Naive thymus-derived CD4-positive, alpha-beta T cell (primary cell): ENCODE results near the gene TIPIN. TPM values are rescaled to one million over a fixed set of nuclear protein-coding genes. Genes with fewer than 3 reads are reported as not detected.

Source experiments
- ATAC-seq: fragments of 150-1000 bp; cut with Tn5 transposase; 2 replicates; pipeline ENCODE4 v1.10.0; 2021; ENCODE audit warnings: mild to moderate bottlenecking, moderate library complexity
- CTCF ChIA-PET: fragments of 350-600 bp; sonication (Branson Sonifier 250); formaldehyde crosslinking; loops from one replicate; lab custom pipeline; 2021; ENCODE audit warnings: antibody characterized with exemption; lab: Charles Lee
- POLR2A ChIA-PET: fragments of 350-600 bp; sonication (Branson Sonifier 250); formaldehyde crosslinking; loops from one replicate; lab custom pipeline; 2021; ENCODE audit warnings: antibody characterized with exemption, inconsistent platforms; lab: Charles Lee
- DNase-seq, 9 donors: peaks; one replicate each; pipeline versions ENCODE4 v3.0.0 to v3.0.0-alpha.2; 2020 to 2022; ENCODE audit warnings: mixed read lengths in 1 of 9
- H3K27ac ChIP-seq: one replicate; pipeline ENCODE4 v1.7.0; 2013; ENCODE audit warnings: mild to moderate bottlenecking, low read depth, low read length, moderate library complexity
- H3K27me3 ChIP-seq, 2 donors: one replicate each; pipeline ENCODE4 v1.7.0; 2013; ENCODE audit warnings: low read length in 2 of 2, mild to moderate bottlenecking in 2 of 2, moderate library complexity in 2 of 2; ENCODE audit not compliant: control insufficient read depth in 2 of 2, insufficient read depth in 2 of 2
- H3K36me3 ChIP-seq, 3 experiments: 1 replicate in 2 of 3; 2 replicates in 1 of 3; pipeline ENCODE4 v1.7.0; 2013; ENCODE audit warnings: low read length in 3 of 3, mild to moderate bottlenecking in 3 of 3, moderate library complexity in 1 of 3; ENCODE audit not compliant: insufficient read depth in 3 of 3, control insufficient read depth in 2 of 3
- H3K4me1 ChIP-seq, 2 donors: one replicate each; pipeline ENCODE4 v1.7.0; 2013; ENCODE audit warnings: low read length in 2 of 2, mild to moderate bottlenecking in 2 of 2, moderate library complexity in 1 of 2; ENCODE audit not compliant: control insufficient read depth in 2 of 2, insufficient read depth in 2 of 2
- H3K4me3 ChIP-seq: 2 replicates; pipeline ENCODE4 v1.7.0; 2013; ENCODE audit warnings: mild to moderate bottlenecking, low read length
- H3K9me3 ChIP-seq, 3 experiments: 1 replicate in 2 of 3; 2 replicates in 1 of 3; pipeline ENCODE4 v1.7.0; 2013; ENCODE audit warnings: low read length in 3 of 3; ENCODE audit not compliant: control insufficient read depth in 2 of 3
- H3K27ac Mint-ChIP-seq, 9 donors: one replicate each; pipeline ENCODE4 v1.8.0; 2020 to 2022; ENCODE audit warnings: mixed read lengths in 9 of 9, mild to moderate bottlenecking in 8 of 9, moderate library complexity in 5 of 9, inconsistent platforms in 2 of 9
- H3K27me3 Mint-ChIP-seq, 5 donors: one replicate each; pipeline ENCODE4 v1.8.0; 2021 to 2022; ENCODE audit warnings: mixed read lengths in 5 of 5, mild to moderate bottlenecking in 1 of 5
- H3K36me3 Mint-ChIP-seq, 5 donors: one replicate each; pipeline ENCODE4 v1.8.0; 2020 to 2022; ENCODE audit warnings: mixed read lengths in 5 of 5, mild to moderate bottlenecking in 3 of 5, inconsistent platforms in 1 of 5
- H3K4me1 Mint-ChIP-seq, 7 donors: one replicate each; pipeline ENCODE4 v1.8.0; 2020 to 2022; ENCODE audit warnings: mixed read lengths in 7 of 7, mild to moderate bottlenecking in 3 of 7, inconsistent platforms in 1 of 7
- H3K4me3 Mint-ChIP-seq, 10 donors: one replicate each; pipeline ENCODE4 v1.8.0; 2020 to 2022; ENCODE audit warnings: mild to moderate bottlenecking in 10 of 10, mixed read lengths in 10 of 10, moderate library complexity in 6 of 10, inconsistent platforms in 2 of 10
- H3K9me3 Mint-ChIP-seq, 11 donors: one replicate each; pipeline ENCODE4 v1.8.0; 2020 to 2022; ENCODE audit warnings: mixed read lengths in 11 of 11, mild to moderate bottlenecking in 4 of 11, inconsistent platforms in 1 of 11, moderate library complexity in 1 of 11
- intact Hi-C, 2 donors: fragments of 100-400 bp; cut with micrococcal nuclease; formaldehyde crosslinking; loops; one replicate each; pipeline ENCODE4 v1.15.1; 2023
- polyA plus RNA-seq, 2 donors: library from polyadenylated mRNA; unstranded; fragments of 300-500 nt; fragmentation: Illumina TruSeq; gene quantifications; one replicate each; pipeline ENCODE4 v1.2.3, GENCODE V29; 2021
- total RNA-seq, 6 experiments: library from RNA in 5 of 6; stranded (reverse) in 5 of 6; gene quantifications; 1 replicate in 5 of 6; 2 replicates in 1 of 6; pipeline ENCODE4 v1.2.3 and lab custom pipeline; 2021 to 2026

Gene TIPIN, protein sequence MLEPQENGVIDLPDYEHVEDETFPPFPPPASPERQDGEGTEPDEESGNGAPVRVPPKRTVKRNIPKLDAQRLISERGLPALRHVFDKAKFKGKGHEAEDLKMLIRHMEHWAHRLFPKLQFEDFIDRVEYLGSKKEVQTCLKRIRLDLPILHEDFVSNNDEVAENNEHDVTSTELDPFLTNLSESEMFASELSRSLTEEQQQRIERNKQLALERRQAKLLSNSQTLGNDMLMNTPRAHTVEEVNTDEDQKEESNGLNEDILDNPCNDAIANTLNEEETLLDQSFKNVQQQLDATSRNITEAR
- total RNA-seq, result 10 to 100 TPM in 2 of 5 experiments, 1 to 10 TPM in 3; 3.8 to 28.2 (median 9.9) TPM
- 10 to 100 TPM in 1 of 2 donors, 1 to 10 TPM in 1; 6.1 to 11.1 TPM for polyA plus RNA-seq
- 7.0 reads per million, percentile 29 among the genes with 10 or more reads in this experiment for total RNA-seq (lab: John Stamatoyannopoulos, UW)

- Mint-ChIP-seq H3K27me3 (no peaks in the 10 kb centered on the region), H3K4me3 (peak within 1 kb of the TSS; percentile 92 to 100 (median 96)), H3K27ac (peak within 1 kb of the TSS; percentile 90 to 98 (median 97)), H3K9me3 (no peaks in the 10 kb centered on the region), H3K36me3 (peaks cover 0 to 10% (median 7%) of the 10 kb centered on the region in 5 donors), H3K4me1 (peaks cover 18 to 35% (median 26%) of the 10 kb centered on the region in 7 donors)
- no peaks in the 10 kb centered on the region for H3K27me3 ChIP-seq
- peaks cover 0 to 3% (median 0%) of the 10 kb centered on the region in 3 experiments for H3K36me3 ChIP-seq
- peak within 1 kb of the TSS; percentile 92 for H3K4me3 ChIP-seq
- ChIA-PET CTCF (interaction anchor here (4.2 kb wide), 1 partner anchor 141 kb away, joined by 22 read pairs; the partner anchor contains the start of gene SNAPC5), POLR2A (interaction anchor here (0.7 to 1.5 kb wide), 6 partner anchors 29 to 1070 kb away, joined by 3 to 5 read pairs (median 3); partner anchors contain the start of gene PARP16)
- H3K27ac ChIP-seq, result peak within 1 kb of the TSS; percentile 82
- peak; percentile 99 for ATAC-seq
- DNase-seq, result peak; percentile 90 to 96 (median 95)
- intact Hi-C loops, result loop anchor here (1.0 to 2.0 kb wide), 11 partner anchors 12 to 1060 kb away; partner anchors contain the start of genes DIS3L (in 2 of the 2), MAP2K1 (in 2 of the 2), SNAPC5 (in 2 of the 2) and DPP8 (in 1 of the 2)
- no peaks in the 10 kb centered on the region for H3K9me3 ChIP-seq
- peaks cover 4 to 6% of the 10 kb centered on the region in 2 donors for H3K4me1 ChIP-seq
These were observed at the start of gene TIPIN for GRCh38 chr15:66356359-66357236. TIPIN (minus strand) TSS chr15:66356685; CDS start chr15:66352947, 3,738 bp downstream.

- no peaks in the 10 kb centered on the region for H3K27me3 Mint-ChIP-seq
- peaks cover 63 to 98% (median 94%) of the 10 kb centered on the region in 7 donors for H3K4me1 Mint-ChIP-seq
- H3K36me3 Mint-ChIP-seq, result peaks cover 0 to 28% (median 0%) of the 10 kb centered on the region in 5 donors
- Histone ChIP-seq H3K27me3 (no peaks in the 10 kb centered on the region), H3K36me3 (no peaks in the 10 kb centered on the region), H3K4me1 (peaks cover 26 to 81% of the 10 kb centered on the region in 2 donors), H3K4me3 (no peak overlapping the region), H3K27ac (no peak overlapping the region), H3K9me3 (no peaks in the 10 kb centered on the region)
- CTCF ChIA-PET, result interaction anchor here (1.2 kb wide), 1 partner anchor 66 kb away, joined by 3 read pairs; no protein-coding TSS in a partner anchor
- POLR2A ChIA-PET, result interaction anchor here (1.7 to 1.8 kb wide), 2 partner anchors 9 to 19 kb away, joined by 3 to 4 read pairs; partner anchors contain the start of gene MAP2K1
- ATAC-seq (no peak), DNase-seq (no peak)
- H3K4me3 Mint-ChIP-seq, result peak overlapping the region in 5 of 10 donors; percentile 6 to 84 (median 43)
- peaks cover 0 to 2% (median 0%) of the 10 kb centered on the region in 11 donors for H3K9me3 Mint-ChIP-seq
- intact Hi-C loops, result no loop called here
- peak overlapping the region in 1 of 9 donors; percentile 34 for H3K27ac Mint-ChIP-seq
These were observed 49.1 kb upstream of the TIPIN start for GRCh38 chr15:66405615-66406014.

DNA sequence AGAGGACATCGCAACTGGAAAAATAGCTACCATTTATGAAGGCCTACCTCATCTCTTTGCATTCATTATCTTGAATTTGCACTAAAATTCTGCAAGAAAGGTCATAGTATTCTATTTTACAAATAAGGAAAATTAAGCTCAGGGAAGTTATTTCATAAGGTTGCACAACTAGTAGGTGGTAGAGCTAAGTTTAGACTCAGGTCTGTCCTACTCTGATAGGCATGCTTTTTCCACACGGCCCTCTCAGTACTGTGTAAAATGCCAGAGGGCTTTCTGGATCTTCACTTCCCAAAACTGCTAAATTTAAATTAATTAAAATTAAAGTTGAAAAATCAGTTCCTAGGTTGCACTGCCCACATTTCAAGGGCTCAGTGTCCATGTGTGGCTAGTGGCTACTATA lies 48.5 kb upstream of the TIPIN start:
- peak overlapping the region; percentile 10 to 95 (median 64) for H3K27ac Mint-ChIP-seq
- DNase-seq, result no peak
- H3K27me3 Mint-ChIP-seq, result no peaks in the 10 kb centered on the region
- H3K4me3 ChIP-seq, result no peak overlapping the region
- H3K4me1 Mint-ChIP-seq, result peaks cover 65 to 98% (median 94%) of the 10 kb centered on the region in 7 donors
- H3K27me3 ChIP-seq, result no peaks in the 10 kb centered on the region
- ATAC-seq, result no peak
- ChIA-PET CTCF (interaction anchor here (1.0 to 1.2 kb wide), 2 partner anchors 14 to 66 kb away, joined by 3 read pairs; no protein-coding TSS in a partner anchor), POLR2A (interaction anchor here (1.5 to 1.8 kb wide), 3 partner anchors 10 to 18 kb away, joined by 3 to 5 read pairs (median 4); partner anchors contain the start of gene MAP2K1)
- intact Hi-C loops, result no loop called here
- peak overlapping the region; percentile 53 to 89 (median 82) for H3K4me3 Mint-ChIP-seq
- peaks cover 0 to 26% (median 0%) of the 10 kb centered on the region in 5 donors for H3K36me3 Mint-ChIP-seq
- peaks cover 20 to 80% of the 10 kb centered on the region in 2 donors for H3K4me1 ChIP-seq
- peaks cover 0 to 2% (median 0%) of the 10 kb centered on the region in 11 donors for H3K9me3 Mint-ChIP-seq
- no peaks in the 10 kb centered on the region for H3K36me3 ChIP-seq
- no peak overlapping the region for H3K27ac ChIP-seq
- no peaks in the 10 kb centered on the region for H3K9me3 ChIP-seq

- Histone ChIP-seq H3K27me3 (no peaks in the 10 kb centered on the region), H3K9me3 (no peaks in the 10 kb centered on the region), H3K27ac (peak overlapping the region; percentile 5), H3K36me3 (no peaks in the 10 kb centered on the region), H3K4me1 (peaks cover 20 to 75% of the 10 kb centered on the region in 2 donors), H3K4me3 (no peak overlapping the region)
- Mint-ChIP-seq H3K27ac (peak overlapping the region; percentile 10 to 95 (median 67)), H3K4me3 (peak overlapping the region; percentile 53 to 89 (median 82)), H3K4me1 (peaks cover 60 to 96% (median 90%) of the 10 kb centered on the region in 7 donors), H3K9me3 (peaks cover 0 to 2% (median 0%) of the 10 kb centered on the region in 11 donors), H3K27me3 (no peaks in the 10 kb centered on the region), H3K36me3 (peaks cover 0 to 23% (median 0%) of the 10 kb centered on the region in 5 donors)
- CTCF ChIA-PET, result interaction anchor here (1.0 to 1.2 kb wide), 2 partner anchors 13 to 67 kb away, joined by 3 read pairs; no protein-coding TSS in a partner anchor
- POLR2A ChIA-PET, result interaction anchor here (0.9 to 1.8 kb wide), 5 partner anchors 10 to 101 kb away, joined by 3 to 5 read pairs (median 3); partner anchors contain the start of genes MAP2K1, RPL4 and ZWILCH
- ATAC-seq (no peak), DNase-seq (no peak)
- intact Hi-C loops, result loop anchor here in 1 of 2 donors (5.0 kb wide), 1 partner anchor 68 kb away; no protein-coding TSS in a partner anchor
These were observed 48.0 kb upstream of the TIPIN start for GRCh38 chr15:66404532-66404931.

DNA sequence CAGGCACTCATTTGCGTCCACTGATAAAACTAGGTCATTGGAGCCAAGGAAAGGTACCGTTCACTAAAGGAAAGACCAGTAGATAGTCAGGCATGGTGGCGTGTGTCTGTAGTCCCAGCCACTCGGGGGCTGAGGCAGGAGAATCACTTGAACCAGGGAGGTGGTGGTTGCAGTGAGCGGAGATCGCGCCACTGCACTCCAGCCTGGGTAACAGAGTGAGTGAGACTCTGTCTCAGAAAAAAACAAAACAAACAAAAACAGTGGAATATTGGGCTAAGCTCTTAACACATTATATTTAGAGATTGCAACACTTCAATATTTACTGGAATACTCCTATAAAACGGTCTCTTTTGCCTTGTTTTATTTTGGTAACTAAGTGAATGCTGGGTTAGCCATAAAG lies 47.6 kb upstream of the TIPIN start:
- intact Hi-C loops, result loop anchor here in 1 of 2 donors (5.0 kb wide), 1 partner anchor 68 kb away; no protein-coding TSS in a partner anchor
- Mint-ChIP-seq H3K27ac (peak overlapping the region in 8 of 9 donors; percentile 10 to 95 (median 68)), H3K9me3 (peaks cover 0 to 2% (median 0%) of the 10 kb centered on the region in 11 donors), H3K36me3 (peaks cover 0 to 26% (median 0%) of the 10 kb centered on the region in 5 donors), H3K4me1 (peaks cover 59 to 96% (median 89%) of the 10 kb centered on the region in 7 donors), H3K27me3 (no peaks in the 10 kb centered on the region), H3K4me3 (peak overlapping the region; percentile 53 to 89 (median 82))
- Histone ChIP-seq H3K9me3 (no peaks in the 10 kb centered on the region), H3K27ac (no peak overlapping the region), H3K4me3 (no peak overlapping the region), H3K36me3 (no peaks in the 10 kb centered on the region), H3K4me1 (peaks cover 20 to 71% of the 10 kb centered on the region in 2 donors), H3K27me3 (no peaks in the 10 kb centered on the region)
- ChIA-PET CTCF (interaction anchor here (1.0 to 4.4 kb wide), 3 partner anchors 13 to 94 kb away, joined by 3 to 20 read pairs (median 3); partner anchors contain the start of gene SNAPC5), POLR2A (interaction anchor here (0.9 to 1.8 kb wide), 5 partner anchors 11 to 101 kb away, joined by 3 to 5 read pairs (median 4); partner anchors contain the start of genes MAP2K1, RPL4 and ZWILCH)
- DNase-seq (no peak), ATAC-seq (no peak)
